MM.1S (cell line): ENCODE data around the gene EFCAB12.
"Not testable (repeated sequence)": the region's sequence is repeated elsewhere in the genome, so short reads cannot be mapped to it uniquely, and the experiment has no call there.

ENCODE experiments used
- DNase-seq: peaks from one replicate; pipeline ENCODE4 v3.0.0-alpha.2; 2015
- H2AFZ ChIP-seq: fragments of 300-600 bp; sonication (generic); 2 replicates; pipeline ENCODE4 v1.6.0; 2016; ENCODE audit warnings: antibody characterized with exemption, low read length
- H3F3A ChIP-seq: fragments of 300-600 bp; sonication (generic); 2 replicates; pipeline ENCODE4 v1.6.1; 2016; ENCODE audit warnings: mild to moderate bottlenecking, antibody characterized with exemption, low read length, moderate library complexity, mixed read lengths; ENCODE audit not compliant: insufficient read depth
- H3K27ac ChIP-seq: fragments of 300-600 bp; sonication (generic); 2 replicates; pipeline ENCODE4 v1.5.1; 2016; ENCODE audit warnings: mild to moderate bottlenecking, low read length
- H3K27me3 ChIP-seq: fragments of 300-600 bp; sonication (generic); replicated peaks from 2 replicates; pipeline ENCODE4 v1.6.0; 2016; ENCODE audit warnings: low read length; ENCODE audit not compliant: insufficient read depth
- H3K36me3 ChIP-seq: fragments of 300-600 bp; sonication (generic); replicated peaks from 2 replicates; pipeline ENCODE4 v1.6.1; 2016; ENCODE audit warnings: mild to moderate bottlenecking, low read length, mixed read lengths; ENCODE audit not compliant: insufficient read depth
- H3K4me1 ChIP-seq: fragments of 300-600 bp; sonication (generic); 2 replicates; pipeline ENCODE4 v1.6.1; 2016; ENCODE audit warnings: low read length, mixed read lengths
- H3K4me2 ChIP-seq: fragments of 300-600 bp; sonication (generic); 2 replicates; pipeline ENCODE4 v1.6.0; 2016; ENCODE audit warnings: low read depth, low read length
- H3K4me3 ChIP-seq: fragments of 300-600 bp; sonication (generic); 2 replicates; pipeline ENCODE4 v1.5.1; 2016; ENCODE audit warnings: low read length, mixed read lengths
- H3K79me2 ChIP-seq: fragments of 300-600 bp; sonication (generic); 2 replicates; pipeline ENCODE4 v1.6.1; 2016; ENCODE audit warnings: mixed run types, low read length, mixed read lengths
- H3K9ac ChIP-seq: fragments of 300-600 bp; sonication (generic); 2 replicates; pipeline ENCODE4 v1.6.1; 2016; ENCODE audit warnings: low read length, mixed read lengths
- H3K9me2 ChIP-seq: fragments of 300-600 bp; sonication (generic); replicated peaks from 2 replicates; pipeline ENCODE4 v1.6.1; 2016; ENCODE audit warnings: mild to moderate bottlenecking, low read length, mixed read lengths; ENCODE audit not compliant: insufficient read depth
- H3K9me3 ChIP-seq: fragments of 300-600 bp; sonication (generic); replicated peaks from 2 replicates; pipeline ENCODE4 v1.6.1; 2016; ENCODE audit warnings: mild to moderate bottlenecking, low read length, mixed read lengths; ENCODE audit not compliant: insufficient read depth
- H4K20me1 ChIP-seq: fragments of 300-600 bp; sonication (generic); 2 replicates; pipeline ENCODE4 v1.6.1; 2016; ENCODE audit warnings: mild to moderate bottlenecking, low read length, moderate library complexity, mixed read lengths; ENCODE audit not compliant: insufficient read depth
- CTCF ChIP-seq: fragments of 300-600 bp; sonication (generic); IDR thresholded peaks from 2 replicates; pipeline ENCODE4 v1.5.1; 2016; ENCODE audit warnings: antibody characterized with exemption, low read length, mixed read lengths
- EZH2 ChIP-seq: fragments of 300-600 bp; sonication (generic); optimal IDR thresholded peaks from 2 replicates; pipeline ENCODE3; 2017; ENCODE audit warnings: low read depth, mild to moderate bottlenecking, antibody characterized with exemption, low read length, mixed read lengths
- EZH2phosphoT487 ChIP-seq: fragments of 300-600 bp; sonication (generic); IDR thresholded peaks from 2 replicates; pipeline ENCODE4 v1.6.1; 2018; ENCODE audit warnings: antibody characterized with exemption, low read length

EFCAB12 gene

GRCh38 chr3:129393271-129393670 is 35.2 kb downstream of the EFCAB12 start:
- Histone ChIP-seq H3K79me2 (peaks cover 39% of the 10 kb centered on the region), H3K4me2 (no peak overlapping the region), H3K27me3 (no peaks in the 10 kb centered on the region), H3K4me1 (peaks cover 4% of the 10 kb centered on the region; the same call in 1 of the 2 replicates), H3K9me3 (no peaks in the 10 kb centered on the region), H4K20me1 (no peaks in the 10 kb centered on the region), H3F3A (no peaks in the 10 kb centered on the region), H3K36me3 (no peaks in the 10 kb centered on the region), H3K9ac (no peak overlapping the region), H2AFZ (no peak overlapping the region), H3K4me3 (no peak overlapping the region), H3K27ac (no peak overlapping the region), H3K9me2 (no peaks in the 10 kb centered on the region)
- no peak for TF ChIP-seq EZH2phosphoT487
- TF ChIP-seq EZH2 = no peak
- TF ChIP-seq CTCF = no peak
- no peak for DNase-seq

- H3K9me2 ChIP-seq, H3F3A ChIP-seq, H3K4me2 ChIP-seq, H3K4me3 ChIP-seq, H3K27ac ChIP-seq, H2AFZ ChIP-seq, H3K36me3 ChIP-seq, H3K9ac ChIP-seq, H3K4me1 ChIP-seq, H3K27me3 ChIP-seq, H4K20me1 ChIP-seq, DNase-seq, H3K9me3 ChIP-seq: not testable (repeated sequence)
- H3K79me2 ChIP-seq = peaks cover 29% of the 10 kb centered on the region
Measured at GRCh38 chr3:129392106-129392887, 36.1 kb downstream of the EFCAB12 start.

GRCh38 chr3:129391583-129391982 is 36.9 kb downstream of the EFCAB12 start:
- not testable (repeated sequence) for H3F3A ChIP-seq, H2AFZ ChIP-seq, H4K20me1 ChIP-seq, H3K9me2 ChIP-seq, H3K27ac ChIP-seq, DNase-seq, H3K27me3 ChIP-seq, H3K9me3 ChIP-seq, H3K4me2 ChIP-seq, H3K4me1 ChIP-seq, H3K36me3 ChIP-seq, H3K9ac ChIP-seq, H3K4me3 ChIP-seq
- peaks cover 22% of the 10 kb centered on the region for H3K79me2 ChIP-seq

GRCh38 chr3:129389572-129389937 is 38.9 kb downstream of the EFCAB12 start:
- Histone ChIP-seq H3K27ac (no peak overlapping the region), H2AFZ (no peak overlapping the region), H3K36me3 (no peaks in the 10 kb centered on the region), H3K4me3 (no peak overlapping the region), H3K79me2 (peaks cover 2% of the 10 kb centered on the region), H3K4me2 (no peak overlapping the region), H3K9me3 (no peaks in the 10 kb centered on the region), H3F3A (no peaks in the 10 kb centered on the region), H3K9ac (no peak overlapping the region), H3K27me3 (no peaks in the 10 kb centered on the region), H3K4me1 (no peaks in the 10 kb centered on the region), H3K9me2 (no peaks in the 10 kb centered on the region), H4K20me1 (no peaks in the 10 kb centered on the region)
- DNase-seq = no peak
- TF ChIP-seq CTCF (no peak), EZH2phosphoT487 (no peak), EZH2 (no peak)

- H3K9ac ChIP-seq, H3K4me3 ChIP-seq, H3K79me2 ChIP-seq, H3K9me3 ChIP-seq, H2AFZ ChIP-seq, H3K9me2 ChIP-seq, H3F3A ChIP-seq, H3K4me2 ChIP-seq, H3K36me3 ChIP-seq, H3K27me3 ChIP-seq, H3K27ac ChIP-seq, H4K20me1 ChIP-seq, DNase-seq, H3K4me1 ChIP-seq: not testable (repeated sequence)
Measured at GRCh38 chr3:129388791-129389571, 39.5 kb downstream of the EFCAB12 start.
